KBM-7 (cell line): ENCODE data around the gene MRGPRX1.
"Not testable (repeated sequence)": the region's sequence is repeated elsewhere in the genome, so short reads cannot be mapped to it uniquely, and the experiment has no call there.

Source experiments
- DNase-seq: peaks from one replicate; pipeline ENCODE4 v3.0.0-alpha.2; 2015
- in situ Hi-C: fragments of 300-500 bp; cut with MboI; formaldehyde crosslinking; loops from 2 replicates; pipeline ENCODE4 v1.14.3; 2020; ENCODE audit warnings: low sequenced_read_pairs, low pct_unique_long_range_greater_than_20kb, mixed read lengths

Gene MRGPRX1

GRCh38 chr11:18939314-18939713 lies at the start of gene MRGPRX1:
Gene MRGPRX1, minus strand, starts transcription at chr11:18939414. Its CDS starts 4,630 bp downstream, at chr11:18934784.
- in situ Hi-C loops = no loop called here
- DNase-seq = no peak

GRCh38 chr11:18987454-18988231 lies 48.4 kb upstream of the MRGPRX1 start:
- in situ Hi-C loops = no loop called here
- DNase-seq = no peak

- DNase-seq = no peak
- in situ Hi-C loops = no loop called here
Observed at GRCh38 chr11:18986744-18987143, 47.5 kb upstream of the MRGPRX1 start.

- in situ Hi-C loops = no loop called here
Observed at GRCh38 chr11:18981897-18982296, 42.7 kb upstream of the MRGPRX1 start.

GRCh38 chr11:18974192-18974591 lies 35.0 kb upstream of the MRGPRX1 start:
- no peak for DNase-seq
- in situ Hi-C loops = no loop called here

More at GRCh38 chr11:18981897-18982296, 42.7 kb upstream of the MRGPRX1 start:
- no peak for DNase-seq

- in situ Hi-C loops = no loop called here
- DNase-seq = peak; percentile 31
Observed at GRCh38 chr11:18972336-18972735, 33.1 kb upstream of the MRGPRX1 start.

GRCh38 chr11:18969720-18970119 lies 30.5 kb upstream of the MRGPRX1 start:
- in situ Hi-C loops = no loop called here
- DNase-seq = no peak

- no peak for DNase-seq
- in situ Hi-C loops = no loop called here
Observed at GRCh38 chr11:18958221-18958910, 19.2 kb upstream of the MRGPRX1 start.

- in situ Hi-C loops = no loop called here
- DNase-seq = no peak
Observed at GRCh38 chr11:18956630-18957029, 17.4 kb upstream of the MRGPRX1 start.

- in situ Hi-C loops = no loop called here
- DNase-seq = no peak
Observed at GRCh38 chr11:18936002-18936673, 3.1 kb downstream of the MRGPRX1 start.

- DNase-seq = peak; percentile 44
- in situ Hi-C loops = no loop called here
Observed at GRCh38 chr11:18934195-18934814, 4.9 kb downstream of the MRGPRX1 start.

- DNase-seq = no peak
- in situ Hi-C loops = no loop called here
Observed at GRCh38 chr11:18927550-18928322, 11.5 kb downstream of the MRGPRX1 start.

- DNase-seq, in situ Hi-C loops: not testable (repeated sequence)
Observed at GRCh38 chr11:18925426-18925825, 13.8 kb downstream of the MRGPRX1 start.

- no peak for DNase-seq
- in situ Hi-C loops = no loop called here
Observed at GRCh38 chr11:18912883-18913282, 26.3 kb downstream of the MRGPRX1 start.

GRCh38 chr11:18907391-18907790 lies 31.8 kb downstream of the MRGPRX1 start:
- DNase-seq = no peak
- in situ Hi-C loops = no loop called here

GRCh38 chr11:18900637-18901036 lies 38.6 kb downstream of the MRGPRX1 start:
- DNase-seq, in situ Hi-C loops: not testable (repeated sequence)

GRCh38 chr11:18900151-18900611 lies 39.0 kb downstream of the MRGPRX1 start:
- not testable (repeated sequence) for DNase-seq

GRCh38 chr11:18891712-18892111 lies 47.5 kb downstream of the MRGPRX1 start:
- in situ Hi-C loops, DNase-seq: not testable (repeated sequence)

More at GRCh38 chr11:18900151-18900611, 39.0 kb downstream of the MRGPRX1 start:
- in situ Hi-C loops = not testable (repeated sequence)

GRCh38 chr11:18890615-18891014 lies 48.6 kb downstream of the MRGPRX1 start:
- no peak for DNase-seq
- in situ Hi-C loops = no loop called here
